ENCODE measurements around the gene MAS1L.
"Not testable (repeated sequence)": the region's sequence is repeated elsewhere in the genome, so short reads cannot be mapped to it uniquely, and the experiment has no call there.

MAS1L gene

GRCh38 chr6:29442719-29443118 lies 45.0 kb downstream of the MAS1L start:
- TF ChIP-seq, protein P1, sequence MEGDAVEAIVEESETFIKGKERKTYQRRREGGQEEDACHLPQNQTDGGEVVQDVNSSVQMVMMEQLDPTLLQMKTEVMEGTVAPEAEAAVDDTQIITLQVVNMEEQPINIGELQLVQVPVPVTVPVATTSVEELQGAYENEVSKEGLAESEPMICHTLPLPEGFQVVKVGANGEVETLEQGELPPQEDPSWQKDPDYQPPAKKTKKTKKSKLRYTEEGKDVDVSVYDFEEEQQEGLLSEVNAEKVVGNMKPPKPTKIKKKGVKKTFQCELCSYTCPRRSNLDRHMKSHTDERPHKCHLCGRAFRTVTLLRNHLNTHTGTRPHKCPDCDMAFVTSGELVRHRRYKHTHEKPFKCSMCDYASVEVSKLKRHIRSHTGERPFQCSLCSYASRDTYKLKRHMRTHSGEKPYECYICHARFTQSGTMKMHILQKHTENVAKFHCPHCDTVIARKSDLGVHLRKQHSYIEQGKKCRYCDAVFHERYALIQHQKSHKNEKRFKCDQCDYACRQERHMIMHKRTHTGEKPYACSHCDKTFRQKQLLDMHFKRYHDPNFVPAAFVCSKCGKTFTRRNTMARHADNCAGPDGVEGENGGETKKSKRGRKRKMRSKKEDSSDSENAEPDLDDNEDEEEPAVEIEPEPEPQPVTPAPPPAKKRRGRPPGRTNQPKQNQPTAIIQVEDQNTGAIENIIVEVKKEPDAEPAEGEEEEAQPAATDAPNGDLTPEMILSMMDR (IDR thresholded peaks at IDR 0.05) = no peak
- no peak for TF ChIP-seq ZFX (IDR thresholded peaks at IDR 0.05; ENCODE audit: borderline replicate concordance)
- no peak overlapping the region for H3K27ac ChIP-seq

- H3K27ac ChIP-seq = no peak within 1 kb of the TSS
- TF ChIP-seq ZFX (IDR thresholded peaks at IDR 0.05; ENCODE audit: borderline replicate concordance) = no peak
- TF ChIP-seq, protein P1 (IDR thresholded peaks at IDR 0.05) = no peak
Measured at GRCh38 chr6:29439006-29439405, 48.8 kb downstream of the MAS1L start, which contains the start of gene OR10C1. Gene OR10C1, plus strand, starts transcription at chr6:29439306. Its CDS starts 710 bp downstream, at chr6:29440016.

DNA sequence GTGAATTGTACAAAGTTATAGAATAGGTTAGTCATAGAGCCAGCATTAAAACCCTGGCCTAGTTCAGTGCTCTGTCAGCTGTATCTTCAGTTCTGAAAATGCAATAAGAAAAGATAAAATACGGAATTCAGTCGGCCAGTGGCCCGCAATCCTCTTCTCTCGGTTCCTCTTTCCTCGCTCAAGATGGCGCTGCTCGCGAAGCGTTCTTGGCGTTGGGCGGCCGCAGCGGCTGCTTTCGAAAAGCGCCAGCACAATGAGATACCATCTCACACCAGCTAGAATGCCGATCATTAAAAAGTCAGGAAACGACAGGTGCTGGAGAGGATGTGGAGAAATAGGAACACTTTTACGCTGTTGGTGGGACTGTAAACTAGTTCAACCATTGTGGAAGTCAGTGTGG lies 51.0 kb downstream of the MAS1L start:
- H3K27ac ChIP-seq = not testable (repeated sequence)
- TF ChIP-seq, protein P1 (IDR thresholded peaks at IDR 0.05) = peak; percentile 29
